GM19395 (cell line): ENCODE results near the gene ZNF212.

Experiments
- ATAC-seq: cut with Tn5 transposase; IDR thresholded peaks from one replicate; pipeline ENCODE4 v1.9.1; 2021; ENCODE audit warnings: mild to moderate bottlenecking, moderate library complexity; ENCODE audit not compliant: unreplicated experiment

ZNF212 gene

DNA sequence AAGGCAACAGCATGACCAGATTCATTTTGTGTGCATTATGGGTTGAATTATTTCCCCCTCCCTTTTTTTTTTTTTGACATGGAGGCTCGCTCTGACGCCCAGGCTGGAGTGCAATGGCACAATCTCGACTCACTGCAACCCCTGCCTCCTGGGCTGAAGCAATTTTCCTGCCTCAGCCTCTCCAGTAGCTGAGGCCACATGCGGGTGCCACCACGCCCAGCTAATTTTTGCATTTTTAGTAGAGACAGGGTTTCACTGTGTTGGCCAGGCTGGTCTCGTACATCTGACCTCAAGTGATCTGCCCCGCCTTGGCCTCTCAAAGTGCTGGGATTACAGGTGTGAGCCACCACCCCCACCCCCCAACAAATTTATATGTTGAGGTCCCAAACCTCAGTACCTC lies 64.6 kb downstream of the ZNF212 start:
- ATAC-seq, result no peak
